HS-27A (cell line): Measurements from ENCODE around the gene TCFL5.

Experiments used
- DNase-seq: peaks from one replicate; pipeline ENCODE4 v3.0.0-alpha.2; 2012; ENCODE audit warnings: low read depth, missing footprints

The TCFL5 gene

DNA sequence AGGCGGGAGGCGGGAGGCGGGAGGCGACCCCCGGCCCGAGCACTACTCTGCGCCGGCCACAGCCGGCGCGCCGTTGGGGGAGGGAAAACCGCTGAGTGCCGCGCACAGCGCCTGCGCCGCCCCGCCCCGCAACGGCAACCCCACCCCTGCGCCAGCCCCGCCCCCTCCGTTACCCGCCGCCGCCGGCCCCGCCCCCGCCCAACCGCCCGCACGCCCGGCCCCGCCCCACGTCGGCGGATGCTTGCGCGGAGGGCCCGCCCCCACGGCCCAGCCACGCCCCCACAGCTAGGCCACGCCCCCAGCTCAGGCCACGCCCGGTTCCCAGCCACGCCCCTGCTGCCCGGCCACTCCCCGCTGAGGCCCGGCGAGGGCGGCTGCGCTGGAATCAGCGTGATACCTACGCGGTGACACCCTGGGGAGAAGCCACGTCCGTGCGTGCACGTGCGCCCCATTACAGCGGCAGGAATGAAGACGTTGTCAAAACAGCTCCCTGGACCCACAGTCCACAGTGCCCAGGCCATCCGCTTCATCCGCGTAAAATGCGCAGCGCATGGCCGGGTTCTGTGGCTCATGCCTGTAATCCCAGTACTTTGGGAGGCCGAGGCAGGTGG lies at the start of gene TCFL5:
TCFL5 (minus strand) TSS at position 97 of the 611 bp plus-strand sequence. CDS start 152 bp downstream, outside the sequence.
- no peak for DNase-seq

DNA sequence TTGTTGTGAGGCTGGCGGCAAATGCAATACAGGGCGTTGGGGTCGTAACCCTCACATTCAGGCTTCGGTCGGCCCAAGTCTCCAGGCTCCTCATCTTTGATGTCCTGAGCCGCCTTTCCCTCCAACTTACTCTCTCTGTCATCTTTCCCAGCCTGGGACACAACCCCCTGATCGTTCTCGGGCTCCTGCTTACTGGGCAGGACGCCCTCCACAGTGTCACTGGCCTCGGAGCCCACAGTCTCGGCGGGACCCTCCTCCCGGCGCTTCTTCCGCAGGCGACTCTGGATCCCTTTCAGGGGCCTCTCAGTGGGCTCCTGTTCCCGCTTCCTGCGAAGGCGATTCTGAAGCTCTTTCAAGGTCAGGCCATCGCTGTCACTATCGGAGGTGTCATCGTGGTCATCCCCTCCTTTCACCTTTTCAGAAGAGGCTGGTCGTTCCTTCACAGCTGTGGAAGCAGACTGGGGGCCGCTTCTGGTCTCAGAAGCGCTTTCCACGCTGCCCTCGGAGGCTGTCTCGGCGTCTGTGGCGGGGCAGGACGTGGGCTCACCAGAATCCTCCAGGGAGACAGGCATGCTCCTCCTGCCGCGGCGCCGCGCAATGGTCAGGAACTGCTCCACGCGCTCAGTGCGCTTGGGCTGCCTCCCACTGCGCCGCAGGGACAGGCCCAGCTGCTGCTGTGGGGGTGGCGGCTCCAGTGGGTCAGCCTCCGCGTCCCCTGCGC lies 49.3 kb upstream of the TCFL5 start:
- no peak for DNase-seq

DNA sequence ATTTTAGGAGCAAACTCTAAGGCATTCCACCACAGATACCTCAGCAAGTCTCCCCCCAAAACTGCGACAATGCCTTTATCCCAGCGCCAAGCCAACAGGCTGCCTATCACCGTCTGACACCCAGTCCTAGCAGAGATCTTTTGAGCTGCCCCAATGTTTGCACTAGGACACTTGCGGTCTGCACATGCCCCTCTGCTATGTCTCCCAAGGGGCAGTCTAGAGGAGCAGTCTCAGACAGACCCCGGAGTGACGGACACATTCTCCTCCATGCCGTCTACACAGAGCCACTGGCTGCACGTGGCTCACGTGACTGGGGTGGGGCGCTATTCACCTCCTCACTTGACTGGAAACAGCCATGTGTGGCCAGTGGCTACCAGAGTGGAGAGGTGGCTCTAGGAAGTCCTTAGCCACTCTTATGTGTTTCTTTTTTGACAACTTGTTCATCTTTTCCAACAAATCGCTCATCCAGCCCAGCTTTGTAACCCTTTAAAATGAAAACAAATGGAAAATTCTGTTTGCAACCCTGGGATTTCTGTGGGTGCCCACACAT lies 48.7 kb upstream of the TCFL5 start:
- no peak for DNase-seq

DNA sequence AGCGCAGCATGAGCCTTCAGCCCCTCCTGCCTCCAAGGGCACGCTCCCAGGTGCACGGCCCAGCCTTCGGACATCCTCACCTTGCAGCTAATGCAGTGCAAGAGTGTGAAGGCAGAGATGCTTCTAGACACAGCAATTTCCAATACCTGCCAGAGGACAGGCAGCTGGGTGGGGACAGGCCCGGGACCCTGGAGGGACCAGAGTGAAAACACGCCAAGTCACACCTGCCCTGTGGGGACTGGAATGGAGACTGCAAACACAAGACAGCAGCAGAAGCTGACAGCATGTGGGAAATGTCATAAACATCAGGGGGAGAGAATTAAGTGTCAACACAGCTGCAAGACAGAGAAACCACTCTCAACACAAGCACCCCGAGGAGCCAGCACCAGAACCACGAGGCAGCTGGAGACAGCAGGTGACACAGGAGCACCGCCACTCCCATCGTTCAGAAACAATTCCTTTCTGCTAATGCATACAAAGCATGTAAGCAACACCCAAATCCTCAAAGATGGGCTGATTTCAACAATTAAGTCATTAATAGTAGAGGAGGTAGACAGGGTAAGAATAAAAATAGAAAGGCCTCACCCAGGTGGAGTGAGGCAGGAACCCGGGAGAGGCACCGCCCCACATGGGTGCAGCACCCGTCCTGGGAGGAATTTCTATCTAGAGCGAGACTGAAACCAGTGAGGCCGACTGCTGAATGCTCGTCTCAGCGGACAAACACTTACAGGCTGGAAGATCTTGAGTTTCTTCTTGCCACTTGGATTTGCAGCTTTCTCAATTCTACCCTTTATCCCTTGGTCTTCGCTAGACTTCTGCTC lies 47.6 kb upstream of the TCFL5 start:
- no peak for DNase-seq

DNA sequence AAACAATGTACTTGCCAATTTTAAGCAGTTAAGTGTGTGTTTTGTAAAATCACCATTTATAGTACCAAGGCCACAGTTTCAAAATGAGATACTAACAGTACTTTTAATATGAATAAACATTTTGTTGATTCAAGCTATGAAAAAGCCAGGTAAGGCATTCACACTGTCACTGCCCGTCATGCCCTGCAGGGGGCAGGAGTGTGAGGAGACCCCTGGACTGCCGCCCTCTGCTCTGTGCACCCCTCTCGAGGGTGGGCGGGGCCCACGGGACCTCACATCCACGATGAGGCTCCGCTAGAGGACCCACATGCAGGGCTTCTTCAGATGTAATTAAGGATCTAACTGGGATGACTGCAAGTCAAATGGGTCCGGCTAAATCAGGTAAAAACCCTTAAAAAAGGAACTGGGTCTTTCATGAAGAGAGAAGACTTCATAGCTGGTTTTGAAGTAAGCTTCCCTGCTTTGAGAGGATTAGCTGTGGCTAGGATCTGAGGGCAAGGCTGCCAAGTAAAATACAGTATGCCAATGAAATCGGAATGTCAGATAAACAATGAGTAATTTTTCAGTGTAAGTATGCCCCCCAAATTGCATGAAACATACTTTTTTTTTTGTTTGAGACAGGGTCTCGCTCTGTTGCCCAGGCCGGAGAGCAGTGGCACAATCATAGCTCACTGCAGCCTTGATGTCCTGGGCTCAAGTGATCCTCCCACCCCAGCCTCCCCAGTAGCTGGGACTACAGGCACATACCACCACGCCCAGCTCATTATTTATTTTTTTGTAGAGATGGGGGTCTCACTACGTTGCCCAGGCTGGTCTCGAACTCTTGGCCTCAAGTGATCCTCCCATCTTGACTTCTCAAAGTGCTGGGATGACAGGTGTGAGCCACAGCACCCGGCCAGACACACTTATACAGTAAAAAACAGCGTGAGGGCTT lies 46.0 kb upstream of the TCFL5 start:
- DNase-seq: no peak

DNA sequence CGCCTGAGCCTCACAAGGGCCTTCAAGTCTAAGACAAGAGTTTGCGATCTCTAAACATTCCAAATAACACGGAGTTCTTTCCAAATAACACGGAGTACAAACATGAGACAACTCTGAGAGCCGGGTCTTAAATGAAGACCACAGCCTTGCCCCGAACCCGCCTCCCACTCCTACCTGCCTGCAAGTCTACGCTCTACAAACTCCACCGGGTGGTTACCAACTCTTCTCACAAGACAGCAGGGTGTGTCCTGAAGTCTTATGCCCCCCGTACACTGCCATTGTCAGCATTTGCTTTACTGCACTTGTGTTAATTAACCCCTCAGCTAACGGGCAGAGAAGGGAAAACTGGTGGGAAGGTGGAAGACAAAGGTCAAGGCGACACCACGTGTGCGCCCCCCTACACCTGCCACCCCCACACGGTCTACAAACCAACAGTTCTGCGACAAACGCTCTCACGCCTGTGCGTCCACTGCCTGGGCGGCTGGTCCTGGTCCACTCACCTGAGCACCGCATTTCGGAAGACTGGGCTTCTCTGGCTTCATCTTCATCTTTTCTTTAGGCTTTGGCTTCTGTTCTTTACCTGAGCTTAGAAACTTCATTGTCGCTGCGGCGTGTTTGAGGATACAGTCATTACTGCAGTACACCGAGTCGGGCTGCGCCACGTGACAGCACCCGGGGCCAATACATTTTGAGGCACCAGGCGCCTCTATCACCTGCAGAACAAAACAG lies 45.2 kb upstream of the TCFL5 start:
- no peak for DNase-seq

DNA sequence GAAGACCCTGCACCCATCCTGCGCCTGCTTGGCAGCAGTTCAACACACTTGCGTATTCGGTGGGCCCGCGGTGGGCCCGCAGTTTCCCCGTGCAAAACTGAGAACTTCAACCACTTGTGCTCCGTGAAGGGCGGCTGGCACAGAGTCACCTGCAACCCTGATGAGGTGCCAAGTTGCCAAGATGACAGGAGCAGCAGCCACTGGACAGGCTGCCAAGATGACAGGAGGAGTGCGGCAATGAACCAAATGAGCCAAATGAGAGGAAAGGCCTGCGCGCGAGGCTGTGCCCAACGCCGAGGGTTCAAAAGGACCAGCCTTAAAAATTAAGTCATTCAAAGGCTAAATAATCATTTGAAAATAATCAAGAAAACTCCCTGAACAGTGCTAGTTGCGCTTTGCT lies 44.6 kb upstream of the TCFL5 start:
- no peak for DNase-seq

DNA sequence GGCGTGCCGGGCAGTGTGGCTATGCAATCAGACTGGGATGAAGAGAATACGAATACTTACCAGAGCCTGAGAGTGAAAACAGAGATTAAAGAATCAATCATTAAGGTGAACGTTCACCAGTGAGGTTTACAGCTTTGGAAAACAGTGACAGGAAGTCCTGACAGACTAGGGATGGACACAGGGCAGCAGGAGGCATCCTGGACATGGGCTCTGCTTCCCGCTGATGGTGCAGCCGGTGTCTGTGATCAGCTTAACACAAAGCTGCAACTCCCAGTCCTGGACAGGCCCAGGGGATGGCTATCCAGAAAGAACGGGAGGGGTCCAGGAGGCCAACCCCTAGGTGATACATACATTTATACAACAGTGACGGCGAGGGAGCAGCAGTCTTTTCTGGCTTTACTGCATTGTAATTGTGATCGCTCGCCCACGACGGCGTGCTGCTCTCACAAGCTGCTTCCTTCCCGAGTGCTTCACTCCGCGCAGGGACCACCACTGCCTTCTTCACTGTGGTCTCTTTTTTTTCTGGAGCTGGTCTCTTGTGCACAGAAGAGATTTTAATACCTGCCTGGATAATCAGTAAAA lies 44.0 kb upstream of the TCFL5 start:
- DNase-seq: no peak

DNA sequence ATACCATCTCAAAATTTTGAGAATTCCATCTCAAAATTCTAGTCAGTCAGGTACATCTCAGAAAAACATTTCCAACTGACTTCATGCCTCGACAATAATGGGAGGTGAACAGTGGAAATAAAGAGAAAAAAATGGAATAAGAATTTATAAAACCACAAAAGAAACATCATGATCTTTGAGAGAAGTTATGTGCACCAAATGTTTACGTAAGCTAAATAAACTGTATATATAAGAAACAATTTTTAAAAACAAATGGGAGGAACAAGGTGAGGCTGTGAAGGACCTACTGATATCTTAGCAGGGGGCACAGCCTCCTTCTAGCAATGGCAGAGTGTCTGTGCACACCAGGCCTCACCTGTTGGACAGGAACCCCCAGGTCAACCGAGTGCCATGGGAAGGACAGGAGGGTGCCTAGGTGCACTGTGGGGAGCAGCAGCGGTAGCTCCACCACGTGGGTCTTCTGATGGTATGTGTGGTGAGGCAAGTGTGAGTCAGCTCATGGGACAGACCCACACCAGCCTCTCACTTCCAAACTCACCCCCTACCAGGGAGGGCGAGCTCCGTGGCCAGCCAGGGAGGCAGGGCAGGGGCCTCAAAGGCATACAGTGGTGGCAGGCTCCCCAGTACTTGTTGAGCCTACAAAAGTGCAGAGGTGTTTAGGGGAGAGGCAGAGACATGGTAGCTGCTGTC lies 41.4 kb upstream of the TCFL5 start:
- no peak for DNase-seq

DNA sequence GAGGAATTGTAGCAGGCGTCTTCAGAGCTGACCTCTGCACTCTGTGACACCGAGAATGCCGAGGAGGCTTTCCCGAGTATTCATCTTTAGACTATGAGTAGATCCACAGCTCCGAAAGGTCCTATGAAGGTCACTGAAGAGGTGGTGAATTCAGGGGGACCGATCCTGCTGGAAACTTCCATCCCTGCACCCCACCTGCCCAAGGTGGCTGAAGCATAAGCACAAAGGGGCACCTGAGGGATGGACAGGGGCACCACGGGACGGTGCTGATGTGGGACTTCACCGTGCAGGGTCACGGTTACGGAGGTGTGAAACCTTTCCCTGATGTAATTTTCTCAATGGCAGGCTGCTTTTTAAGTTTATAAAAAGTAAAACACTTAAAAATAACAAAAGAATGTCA lies 40.3 kb upstream of the TCFL5 start:
- no peak for DNase-seq

DNA sequence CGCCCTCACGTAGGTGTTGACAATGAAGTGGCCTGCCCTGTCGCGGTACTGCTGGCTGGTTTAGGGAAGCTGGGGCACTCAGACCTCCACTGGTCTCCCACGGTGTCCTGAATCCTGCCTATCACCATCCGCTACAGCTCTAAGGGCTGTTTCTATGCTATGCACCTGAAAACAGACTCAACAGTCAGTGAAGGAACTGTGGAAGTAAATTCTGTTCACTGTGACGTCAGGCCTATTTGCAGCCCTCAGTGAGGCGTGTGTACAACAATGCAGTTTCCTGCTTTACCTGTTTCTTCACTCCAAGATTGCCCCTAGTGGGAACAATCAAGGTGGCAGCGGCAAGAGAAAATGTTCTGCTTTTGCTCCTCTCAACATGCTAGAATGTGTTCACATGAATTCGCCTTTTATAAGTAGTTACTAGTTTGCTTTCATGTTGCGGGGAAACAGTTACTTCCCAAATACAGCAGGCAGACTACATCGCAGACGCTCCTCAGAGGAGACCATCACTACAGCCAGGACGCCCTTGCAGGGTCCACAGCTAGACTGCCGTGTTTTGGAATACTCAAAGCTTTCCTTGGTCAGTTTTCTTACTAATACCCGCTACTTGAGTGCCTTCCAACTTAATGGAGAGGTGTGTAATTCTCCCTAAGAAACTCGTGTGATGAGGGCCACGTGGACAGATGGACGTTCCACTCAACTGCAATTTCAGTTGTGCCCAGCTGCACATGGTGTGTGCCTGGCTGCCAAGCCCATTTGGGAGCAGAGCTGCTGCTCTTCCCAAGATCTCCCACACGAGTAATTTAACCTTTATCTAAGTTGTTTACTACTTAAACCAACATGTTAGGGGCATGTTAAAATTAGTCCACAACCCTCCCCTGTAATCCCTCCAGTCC lies 39.3 kb upstream of the TCFL5 start:
- DNase-seq: no peak

DNA sequence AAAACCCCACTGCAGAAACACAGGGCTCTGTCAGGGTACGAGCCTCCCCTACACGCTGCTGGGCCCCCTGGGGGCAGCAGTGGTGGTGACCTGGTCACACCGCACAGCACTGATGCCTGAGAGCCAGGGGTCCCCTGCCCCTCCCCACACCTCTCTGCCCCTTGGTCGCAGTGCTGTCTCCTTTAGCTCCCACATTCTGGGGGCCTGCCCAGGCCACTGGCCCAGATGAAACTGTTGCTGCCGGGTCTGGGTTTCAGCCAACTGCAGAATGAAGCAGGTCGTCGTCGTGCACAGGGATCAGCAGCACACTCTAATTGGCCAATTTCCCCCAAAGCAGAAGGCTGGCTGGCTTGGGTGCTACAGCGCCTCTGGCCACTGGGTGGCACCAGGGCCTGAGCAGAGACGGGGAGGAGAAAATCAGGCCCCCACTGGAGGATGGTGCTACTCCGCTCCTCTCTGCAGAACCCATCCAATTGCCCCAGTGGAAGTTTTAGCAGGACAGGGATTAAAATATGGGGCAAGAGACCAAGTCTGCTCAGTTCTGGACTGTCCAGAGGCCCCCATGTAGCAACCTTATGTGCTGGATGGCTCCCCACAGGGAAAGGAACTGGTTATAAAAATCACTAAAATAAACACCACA lies 38.5 kb upstream of the TCFL5 start:
- no peak for DNase-seq

DNA sequence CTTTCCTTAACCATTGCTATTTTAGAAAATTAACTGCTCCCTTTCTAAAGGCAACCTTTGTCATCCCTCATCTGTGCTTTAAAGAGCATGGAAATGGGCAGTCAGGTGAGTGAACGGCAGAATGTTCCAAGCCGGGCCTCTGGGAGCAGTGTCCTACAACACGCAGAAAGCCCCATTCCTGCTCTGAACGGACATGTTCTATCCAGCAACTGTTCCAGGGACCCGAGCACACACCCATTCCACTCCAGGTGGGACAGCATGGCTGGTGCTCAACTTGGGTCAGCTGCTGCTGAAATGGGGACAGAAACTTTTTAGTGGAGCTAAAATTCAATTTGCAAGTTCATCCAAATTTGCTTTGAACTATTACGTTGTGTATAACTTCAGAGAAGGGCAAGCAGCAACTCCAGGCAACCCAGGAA lies 38.0 kb upstream of the TCFL5 start:
- DNase-seq: no peak

DNA sequence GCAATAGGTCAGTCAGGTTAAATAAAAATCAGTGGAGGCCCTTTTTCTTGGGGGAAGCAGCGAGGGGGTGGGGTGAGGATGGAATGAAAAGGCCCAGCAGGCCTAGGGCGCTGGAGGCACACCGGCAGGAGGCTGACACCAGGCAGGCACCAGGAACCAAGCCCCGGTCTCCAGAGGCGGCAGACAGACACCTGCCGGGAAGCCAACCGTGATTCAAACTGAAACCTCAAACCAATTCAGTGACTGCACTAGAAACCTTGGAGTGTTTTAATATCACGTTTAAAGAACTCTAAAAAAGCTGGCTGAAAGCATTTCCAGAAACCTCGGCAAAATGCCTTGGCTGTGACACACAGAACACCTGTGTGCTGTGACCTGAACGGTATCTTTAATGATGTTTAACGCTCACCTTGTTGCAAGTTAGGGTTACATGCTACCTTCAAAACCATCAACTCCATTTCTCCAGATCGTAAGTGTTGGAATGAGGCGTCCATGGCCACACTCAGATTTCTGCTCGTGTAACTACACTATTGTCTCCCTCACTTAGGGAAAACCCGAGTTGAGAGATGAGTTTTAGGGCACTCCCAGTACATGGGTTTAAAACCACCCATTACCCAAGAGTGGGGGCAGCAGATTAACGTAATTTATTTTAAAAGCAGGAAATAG lies 37.5 kb upstream of the TCFL5 start:
- no peak for DNase-seq

DNA sequence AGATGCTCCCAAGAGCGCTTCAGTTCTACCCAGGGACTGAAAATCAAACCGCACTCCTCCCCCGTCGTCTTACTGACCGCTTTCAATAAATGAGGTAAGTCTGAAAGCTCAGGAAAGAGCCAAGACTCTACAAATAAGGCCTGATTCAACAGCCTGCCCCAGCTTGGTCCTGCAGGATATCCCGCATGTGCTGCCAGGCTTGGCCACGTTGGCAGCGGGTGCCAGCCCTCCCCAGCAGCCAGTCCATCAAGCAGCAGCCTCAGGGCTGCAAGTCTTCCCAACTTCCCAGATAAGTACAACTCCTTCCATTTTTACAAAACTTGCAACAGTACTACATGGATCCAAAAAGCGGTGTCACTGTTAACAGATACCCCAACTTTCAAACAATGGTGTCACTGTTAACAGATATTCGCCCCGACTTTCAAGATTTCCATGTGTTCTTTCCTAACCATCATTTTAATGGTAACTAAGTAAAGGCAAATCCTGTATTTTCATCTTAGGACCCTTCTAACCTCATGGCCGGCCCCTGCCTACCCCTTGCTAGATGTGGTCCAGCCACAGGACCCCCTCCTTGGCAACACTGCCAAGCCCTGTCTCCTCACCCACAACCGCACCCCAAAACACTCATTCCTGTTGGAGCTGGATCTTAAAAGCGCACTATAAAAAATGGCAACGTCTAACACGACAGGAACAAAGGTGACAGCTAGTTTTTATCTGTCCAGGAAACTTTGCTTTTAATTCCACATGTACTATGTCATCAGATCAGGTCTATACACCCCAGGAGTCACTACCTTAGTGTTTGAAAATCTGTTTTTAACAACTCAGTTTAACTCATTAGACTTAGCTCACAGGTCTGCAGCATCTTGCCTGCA lies 36.7 kb upstream of the TCFL5 start:
- DNase-seq: no peak

DNA sequence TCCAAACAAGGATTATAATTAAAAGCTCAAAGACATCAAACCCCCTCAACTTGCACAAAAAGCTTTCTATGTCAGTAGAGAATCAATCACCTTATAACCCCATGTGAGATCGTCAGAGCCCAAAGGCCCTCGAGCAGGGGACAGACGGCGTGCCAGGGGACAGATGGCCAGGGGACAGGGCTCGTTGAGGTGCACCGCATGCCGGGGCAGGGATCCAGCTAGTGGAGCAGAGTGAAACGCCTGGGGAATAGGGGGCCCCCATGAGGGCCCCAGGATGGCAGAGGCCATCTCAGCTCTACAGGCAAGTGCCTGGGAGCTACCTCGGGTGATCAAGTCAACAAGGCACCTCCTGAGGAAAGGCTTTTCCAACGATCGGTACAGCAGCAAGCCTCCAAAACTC lies 36.0 kb upstream of the TCFL5 start:
- no peak for DNase-seq

DNA sequence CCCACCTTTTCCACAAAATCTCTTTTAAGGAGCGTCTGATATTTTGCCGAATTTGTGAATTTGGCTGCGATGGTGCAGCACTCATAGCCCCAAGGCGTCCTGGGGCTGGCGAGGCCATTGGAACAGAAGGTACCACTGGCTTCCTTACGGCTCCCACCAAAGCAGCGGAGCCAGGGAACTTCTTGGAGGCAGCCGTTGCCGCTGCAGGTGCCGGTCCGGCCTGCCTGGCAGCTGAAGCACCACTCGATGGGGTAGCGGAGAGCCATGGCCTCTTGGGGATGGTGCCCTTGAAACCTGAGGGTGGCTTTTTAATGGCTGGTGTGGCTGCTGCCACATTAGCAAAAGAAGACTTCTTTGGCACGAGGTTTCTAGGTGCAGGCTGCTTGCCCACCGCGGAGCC lies 34.9 kb upstream of the TCFL5 start:
- DNase-seq: no peak
